ENCODE results near the gene CHMP5.

The CHMP5 gene

GRCh38 chr9:33331377-33331891, 66.6 kb downstream of the CHMP5 start:
- no peak for TF ChIP-seq CTCF (IDR thresholded peaks at IDR 0.05)
- no peak for TF ChIP-seq ZFX (IDR thresholded peaks at IDR 0.05; ENCODE audit: borderline replicate concordance)
- H3K27ac ChIP-seq: no peak overlapping the region
